ENCODE data around the gene TCF23. TPM values are rescaled to one million over a fixed set of nuclear protein-coding genes. Genes with fewer than 3 reads are reported as not detected.

Gene TCF23
- total and polyA plus RNA-seq, 2 of the 8 experiments (the other 6 are each of a cell fraction or from before 2014, with no cell fraction given), result 0.02 TPM; not detected in 1

- Histone ChIP-seq H3K36me3 (ENCODE audit: control insufficient read depth in 2 of 4, insufficient read depth in 4 of 4, low read length in 3 of 4) (peaks cover 2 to 16% (median 10%) of the 10 kb centered on the region in 4 experiments; a peak in 6 of 8 replicates), H2AFZ (ENCODE audit: low read length) (no peak overlapping the region), H3K4me1 (replicated peaks in 1 of 4; ENCODE audit: control insufficient read depth in 3 of 4, insufficient read depth in 4 of 4, low read length in 3 of 4) (peaks cover 0 to 9% (median 5%) of the 10 kb centered on the region in 4 experiments; a peak in 6 of 7 replicates), H3K14ac (ENCODE audit: insufficient read length) (no peak overlapping the region), H3K79me1 (ENCODE audit: low read depth, low read length) (no peaks in the 10 kb centered on the region), H3K4me3 (ENCODE audit: extremely low read depth in 1 of 4, insufficient read depth in 2 of 4, low read depth in 3 of 4, low read length in 4 of 4) (no peak overlapping the region), H2BK20ac (ENCODE audit: low read length) (no peak overlapping the region), H3K4me2 (ENCODE audit: insufficient read depth in 1 of 2, low read depth in 2 of 2, low read length in 2 of 2) (no peak overlapping the region), H2AK5ac (ENCODE audit: low read depth, low read length) (no peak overlapping the region), H3K27me3 (replicated peaks in 1 of 4; ENCODE audit: control insufficient read depth in 3 of 4, extremely low read depth in 1 of 4, insufficient read depth in 3 of 4, low read length in 3 of 4) (peaks cover under 1 to 25% (median 18%) of the 10 kb centered on the region in 4 experiments), H3K23ac (ENCODE audit: insufficient read length) (no peak overlapping the region), H4K20me1 (replicated peaks in 1 of 2; ENCODE audit: control insufficient read depth in 1 of 2, insufficient read depth in 2 of 2, low read length in 2 of 2) (peaks cover 2 to 3% of the 10 kb centered on the region in 2 experiments), H4K91ac (replicated peaks; ENCODE audit: insufficient read length, low read length) (no peak overlapping the region), H2BK15ac (ENCODE audit: low read length) (no peak overlapping the region), H3K4ac (replicated peaks; ENCODE audit: insufficient read length, low read depth, low read length) (no peak overlapping the region), H3K18ac (ENCODE audit: extremely low read depth, low read length) (no peak overlapping the region), H2BK5ac (ENCODE audit: low read depth, low read length) (no peak overlapping the region), H4K8ac (ENCODE audit: extremely low read depth, insufficient read depth, low read length) (no peak overlapping the region), H3K9ac (replicated peaks in 1 of 4; ENCODE audit: extremely low read depth in 1 of 4, low read depth in 3 of 4, low read length in 3 of 4) (no peak overlapping the region), H3K9me3 (ENCODE audit: insufficient read depth in 2 of 2, low read depth in 1 of 2, low read length in 1 of 2) (no peaks in the 10 kb centered on the region), H3K56ac (replicated peaks; ENCODE audit: insufficient read length, low read depth, low read length) (no peak overlapping the region), H3K23me2 (ENCODE audit: low read depth, low read length) (peaks cover 5% of the 10 kb centered on the region), H3K79me2 (ENCODE audit: control insufficient read depth in 1 of 2, insufficient read depth in 2 of 2, low read length in 2 of 2) (no peaks in the 10 kb centered on the region), H4K5ac (ENCODE audit: insufficient read length, low read depth, low read length) (no peak overlapping the region), H2BK120ac (replicated peaks; ENCODE audit: low read depth, low read length) (no peak overlapping the region), H3K27ac (ENCODE audit: low read depth, low read length) (no peak overlapping the region), H2BK12ac (ENCODE audit: low read depth, low read length) (no peak overlapping the region; the same call in 1 of the 2 replicates)
- ChIA-PET POLR2A (ENCODE audit: partially characterized antibody) (interaction anchor here (0.6 to 1.6 kb wide), 9 partner anchors 8 to 131 kb away, joined by 3 to 5 read pairs (median 3); partner anchors contain the start of gene PREB), CTCF (ENCODE audit: partially characterized antibody) (interaction anchor here (0.9 to 3.8 kb wide), 6 partner anchors 7 to 65 kb away, joined by 3 to 38 read pairs (median 4); partner anchors contain the start of gene PREB)
- DNase-seq (ENCODE audit: low read depth in 1 of 2, low spot score in 2 of 2), result no peak
- FAIRE-seq, result no peak
- WGBS, 2 experiments (ENCODE audit: extremely low coverage in 1 of 2, insufficient coverage in 1 of 2, insufficient read length in 1 of 2, insufficient replicate concordance in 2 of 2, low coverage in 1 of 2, low lambda C conversion rate in 2 of 2, missing lambda C conversion rate in 1 of 2), result 52% methylated on average over 5 of the region's 5 CpGs; no CpG with 5 or more reads in 1 of the 2 experiments
- TF ChIP-seq JUND (IDR thresholded peaks at IDR 0.05; ENCODE audit: low read length), result no peak
- no peak for TF ChIP-seq SAP30 (IDR thresholded peaks at IDR 0.05; ENCODE audit: insufficient read depth, insufficient replicate concordance, low read length)
- TF ChIP-seq CREB1 (IDR thresholded peaks at IDR 0.05), result no peak
- TF ChIP-seq MAFK (IDR thresholded peaks at IDR 0.05; ENCODE audit: low read depth, low read length), result no peak
- no peak for TF ChIP-seq POU5F1 (IDR thresholded peaks at IDR 0.05; ENCODE audit: low read depth, low read length)
- TF ChIP-seq KDM4A (IDR thresholded peaks at IDR 0.05; ENCODE audit: low read depth, low read length, severe bottlenecking), result no peak
- TF ChIP-seq CHD1 (IDR thresholded peaks at IDR 0.05; ENCODE audit: low read depth, low read length), result no peak
- no peak for TF ChIP-seq MAX (IDR thresholded peaks at IDR 0.05)
- TF ChIP-seq PHF8 (conservative IDR thresholded peaks at IDR 0.05; ENCODE audit: low read depth, low read length), result no peak
- TF ChIP-seq GTF2F1 (IDR thresholded peaks at IDR 0.05; ENCODE audit: borderline replicate concordance, low read depth, low read length), result no peak
- no peak for TF ChIP-seq YY1 (IDR thresholded peaks at IDR 0.05; ENCODE audit: low read depth, low read length)
- TF ChIP-seq SIRT6 (IDR thresholded peaks at IDR 0.05; ENCODE audit: low read length), result no peak
- no peak for TF ChIP-seq SP4 (IDR thresholded peaks at IDR 0.05; ENCODE audit: low read length)
Observed at GRCh38 chr2:27126252-27126710, 22.5 kb upstream of the TCF23 start.
